Hematopoietic multipotent progenitor cell (in vitro differentiated cells): ENCODE measurements around the gene KMT5B. TPM values are rescaled to one million over a fixed set of nuclear protein-coding genes. Genes with fewer than 3 reads are reported as not detected.
"Not testable (repeated sequence)": the region's sequence is repeated elsewhere in the genome, so short reads cannot be mapped to it uniquely, and the experiment has no call there.

Source experiments
- DNase-seq, 3 donors: peaks; one replicate each; pipeline ENCODE4 v3.0.0-alpha.2; 2011 to 2015; ENCODE audit warnings: low read depth in 2 of 3, low spot score in 2 of 3
- total RNA-seq: library from RNA; depleted of rRNA; stranded (reverse); fragments of >200 nt; gene quantifications from one replicate; pipeline ENCODE4 v1.2.3, GENCODE V29; 2012

The KMT5B gene
- total RNA-seq: 16.7 TPM

GRCh38 chr11:68213135-68213515, at the start of gene KMT5B:
Gene KMT5B, minus strand, starts transcription at chr11:68213296. Its CDS starts 23,220 bp downstream, at chr11:68190076.
- DNase-seq: peak in 1 of 3 donors; percentile 66

GRCh38 chr11:68262544-68262827, 49.4 kb upstream of the KMT5B start:
- no peak for DNase-seq

- no peak for DNase-seq
These were observed 48.9 kb upstream of the KMT5B start for GRCh38 chr11:68261749-68262543.

GRCh38 chr11:68261006-68261405, 47.9 kb upstream of the KMT5B start:
- no peak for DNase-seq

- DNase-seq: no peak
These were observed 47.4 kb upstream of the KMT5B start for GRCh38 chr11:68260484-68260883.

GRCh38 chr11:68259122-68259959, 46.2 kb upstream of the KMT5B start:
- DNase-seq: no peak

- no peak for DNase-seq
These were observed 45.3 kb upstream of the KMT5B start for GRCh38 chr11:68258363-68258765.

GRCh38 chr11:68257477-68258362, 44.6 kb upstream of the KMT5B start:
- DNase-seq: peak; percentile 76 to 94 (median 89)

- no peak for DNase-seq
These were observed 43.2 kb upstream of the KMT5B start for GRCh38 chr11:68256331-68256741.

- no peak for DNase-seq
These were observed 42.4 kb upstream of the KMT5B start for GRCh38 chr11:68255526-68255925.

GRCh38 chr11:68254421-68254820, 41.3 kb upstream of the KMT5B start:
- no peak for DNase-seq

- no peak for DNase-seq
These were observed 38.7 kb upstream of the KMT5B start for GRCh38 chr11:68251765-68252164.

GRCh38 chr11:68244912-68245311, 31.8 kb upstream of the KMT5B start:
- DNase-seq: peak in 1 of 3 donors; percentile 8

GRCh38 chr11:68243847-68244246, 30.8 kb upstream of the KMT5B start:
- DNase-seq: not testable (repeated sequence)

GRCh38 chr11:68242616-68243015, 29.5 kb upstream of the KMT5B start:
- DNase-seq: no peak

GRCh38 chr11:68231621-68232020, 18.5 kb upstream of the KMT5B start:
- DNase-seq: no peak

GRCh38 chr11:68229601-68230000, 16.5 kb upstream of the KMT5B start:
- DNase-seq: no peak

- no peak for DNase-seq
These were observed 13.3 kb upstream of the KMT5B start for GRCh38 chr11:68226421-68226820.

- DNase-seq: no peak
These were observed 11.5 kb upstream of the KMT5B start for GRCh38 chr11:68224606-68225005.

GRCh38 chr11:68223275-68223674, 10.2 kb upstream of the KMT5B start:
- DNase-seq: no peak

- DNase-seq: no peak
These were observed 8.3 kb upstream of the KMT5B start for GRCh38 chr11:68221406-68221805.
